Progenitor cell of endocrine pancreas (in vitro differentiated cells): Measurements from ENCODE around the gene ASAP2. TPM values are rescaled to one million over a fixed set of nuclear protein-coding genes. Genes with fewer than 3 reads are reported as not detected.
A peak's percentile ranks its signal among the peaks of the same experiment; 100 is the strongest.

ENCODE experiments used
- DNase-seq: peaks from one replicate; pipeline ENCODE4 v3.0.0; 2021; ENCODE audit warnings: low spot score; ENCODE audit not compliant: unreplicated experiment
- H3K27ac Mint-ChIP-seq: 2 replicates; pipeline ENCODE4 v1.8.0; 2021; ENCODE audit warnings: mild to moderate bottlenecking, moderate library complexity, mixed read lengths
- H3K27me3 Mint-ChIP-seq: 2 replicates; pipeline ENCODE4 v1.8.0; 2021; ENCODE audit warnings: mixed read lengths
- H3K36me3 Mint-ChIP-seq: 2 replicates; pipeline ENCODE4 v1.8.0; 2022; ENCODE audit warnings: mixed read lengths; ENCODE audit not compliant: insufficient read depth
- H3K4me1 Mint-ChIP-seq: 2 replicates; pipeline ENCODE4 v1.8.0; 2021; ENCODE audit warnings: low read depth, mixed read lengths
- H3K4me3 Mint-ChIP-seq: 2 replicates; pipeline ENCODE4 v1.8.0; 2021; ENCODE audit warnings: low read depth, mild to moderate bottlenecking, moderate library complexity, mixed read lengths
- H3K9me3 Mint-ChIP-seq: 2 replicates; pipeline ENCODE4 v1.8.0; 2021; ENCODE audit warnings: low read depth, mixed read lengths
- total RNA-seq: library from RNA; stranded (reverse); gene quantifications from 2 replicates; pipeline ENCODE4 v1.2.1, GENCODE V29; 2021
- TF ChIP-seq, protein P1 (sequence below): fragments of 200-600 bp; sonication (generic); IDR thresholded peaks from one replicate; pipeline ENCODE4 v1.5.0; 2021; ENCODE audit warnings: antibody characterized with exemption, mild to moderate bottlenecking; ENCODE audit not compliant: unreplicated experiment

The ASAP2 gene
- total RNA-seq, 1 donor from 2014 or later, result 65.4 TPM

DNA sequence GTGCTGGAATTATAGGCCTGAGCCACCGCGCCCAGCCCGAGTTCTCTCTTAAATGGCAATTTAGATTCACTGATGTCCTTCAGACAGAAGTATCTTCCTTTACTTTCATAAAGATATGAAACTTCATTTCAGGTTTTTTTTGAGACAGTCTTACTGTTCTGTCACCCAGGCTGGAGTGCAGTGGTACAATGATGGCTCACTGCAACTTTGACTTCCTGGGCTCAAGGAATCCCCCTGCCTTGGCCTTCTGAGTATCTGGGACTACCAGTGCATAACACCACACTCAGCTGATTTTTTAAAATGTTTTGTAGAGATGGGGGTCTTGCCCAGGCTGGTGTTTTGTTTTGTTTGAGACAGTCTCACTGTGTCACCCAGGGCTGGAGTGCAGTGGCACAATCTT, 203.5 kb downstream of the ASAP2 start:
- H3K9me3 Mint-ChIP-seq, result no peaks in the 10 kb centered on the region
- H3K36me3 Mint-ChIP-seq, result peaks cover 8% of the 10 kb centered on the region
- no peak for DNase-seq
- TF ChIP-seq, protein P1, sequence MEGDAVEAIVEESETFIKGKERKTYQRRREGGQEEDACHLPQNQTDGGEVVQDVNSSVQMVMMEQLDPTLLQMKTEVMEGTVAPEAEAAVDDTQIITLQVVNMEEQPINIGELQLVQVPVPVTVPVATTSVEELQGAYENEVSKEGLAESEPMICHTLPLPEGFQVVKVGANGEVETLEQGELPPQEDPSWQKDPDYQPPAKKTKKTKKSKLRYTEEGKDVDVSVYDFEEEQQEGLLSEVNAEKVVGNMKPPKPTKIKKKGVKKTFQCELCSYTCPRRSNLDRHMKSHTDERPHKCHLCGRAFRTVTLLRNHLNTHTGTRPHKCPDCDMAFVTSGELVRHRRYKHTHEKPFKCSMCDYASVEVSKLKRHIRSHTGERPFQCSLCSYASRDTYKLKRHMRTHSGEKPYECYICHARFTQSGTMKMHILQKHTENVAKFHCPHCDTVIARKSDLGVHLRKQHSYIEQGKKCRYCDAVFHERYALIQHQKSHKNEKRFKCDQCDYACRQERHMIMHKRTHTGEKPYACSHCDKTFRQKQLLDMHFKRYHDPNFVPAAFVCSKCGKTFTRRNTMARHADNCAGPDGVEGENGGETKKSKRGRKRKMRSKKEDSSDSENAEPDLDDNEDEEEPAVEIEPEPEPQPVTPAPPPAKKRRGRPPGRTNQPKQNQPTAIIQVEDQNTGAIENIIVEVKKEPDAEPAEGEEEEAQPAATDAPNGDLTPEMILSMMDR, result no peak
- H3K4me3 Mint-ChIP-seq, result no peak overlapping the region
- peaks cover 13% of the 10 kb centered on the region for H3K4me1 Mint-ChIP-seq
- H3K27me3 Mint-ChIP-seq, result no peaks in the 10 kb centered on the region
- H3K27ac Mint-ChIP-seq, result no peak overlapping the region

DNA sequence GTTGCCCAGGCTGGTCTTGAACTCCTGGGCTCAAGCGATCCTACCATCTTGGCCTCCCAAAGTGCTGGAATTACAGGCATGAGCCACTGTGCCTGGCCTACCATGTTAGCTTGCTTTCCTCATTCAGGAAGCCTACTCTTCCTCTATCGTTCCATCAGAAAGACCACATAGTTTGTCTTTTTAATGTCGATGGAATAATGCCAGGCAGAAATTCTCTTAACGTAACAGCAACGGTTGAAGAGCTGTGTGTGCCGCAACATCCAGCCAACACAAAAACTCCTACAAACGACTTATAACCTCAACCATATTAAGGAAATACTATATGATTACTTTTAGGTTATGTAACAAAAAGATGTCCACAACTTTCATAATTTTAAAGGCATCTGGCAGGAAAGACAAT, 206.2 kb downstream of the ASAP2 start:
- H3K9me3 Mint-ChIP-seq, result no peaks in the 10 kb centered on the region
- H3K4me3 Mint-ChIP-seq, result no peak overlapping the region
- peak overlapping the region; percentile 67 for H3K27ac Mint-ChIP-seq

GRCh38 chr2:9415516-9416169, 209.0 kb downstream of the ASAP2 start:
- H3K9me3 Mint-ChIP-seq, result no peaks in the 10 kb centered on the region

More for the DNA sequence above, 206.2 kb downstream of the ASAP2 start:
- Mint-ChIP-seq H3K27me3 (no peaks in the 10 kb centered on the region), H3K36me3 (peaks cover 6% of the 10 kb centered on the region), H3K4me1 (peaks cover 2% of the 10 kb centered on the region)
- TF ChIP-seq, protein P1, result no peak
- no peak for DNase-seq

GRCh38 chr2:9416267-9416961, 209.8 kb downstream of the ASAP2 start:
- Mint-ChIP-seq H3K4me1 (no peaks in the 10 kb centered on the region), H3K4me3 (no peak overlapping the region), H3K27me3 (no peaks in the 10 kb centered on the region), H3K36me3 (peaks cover 6% of the 10 kb centered on the region), H3K27ac (peak overlapping the region; percentile 32), H3K9me3 (no peaks in the 10 kb centered on the region)
- TF ChIP-seq, protein P1, result no peak
- DNase-seq, result no peak

More at GRCh38 chr2:9415516-9416169, 209.0 kb downstream of the ASAP2 start:
- H3K27me3 Mint-ChIP-seq, result no peaks in the 10 kb centered on the region
- no peaks in the 10 kb centered on the region for H3K4me1 Mint-ChIP-seq
- DNase-seq, result no peak
- TF ChIP-seq, protein P1, result no peak
- H3K4me3 Mint-ChIP-seq, result no peak overlapping the region
- H3K27ac Mint-ChIP-seq, result no peak overlapping the region
- peaks cover 6% of the 10 kb centered on the region for H3K36me3 Mint-ChIP-seq

GRCh38 chr2:9416962-9417316, 210.3 kb downstream of the ASAP2 start:
- Mint-ChIP-seq H3K4me1 (peaks cover 3% of the 10 kb centered on the region), H3K36me3 (peaks cover 5% of the 10 kb centered on the region), H3K9me3 (no peaks in the 10 kb centered on the region), H3K4me3 (no peak overlapping the region), H3K27me3 (peaks cover 2% of the 10 kb centered on the region), H3K27ac (no peak overlapping the region)
- TF ChIP-seq, protein P1, result no peak
- DNase-seq, result no peak
